ENCODE data around the gene SLCO2A1.

Gene SLCO2A1

DNA sequence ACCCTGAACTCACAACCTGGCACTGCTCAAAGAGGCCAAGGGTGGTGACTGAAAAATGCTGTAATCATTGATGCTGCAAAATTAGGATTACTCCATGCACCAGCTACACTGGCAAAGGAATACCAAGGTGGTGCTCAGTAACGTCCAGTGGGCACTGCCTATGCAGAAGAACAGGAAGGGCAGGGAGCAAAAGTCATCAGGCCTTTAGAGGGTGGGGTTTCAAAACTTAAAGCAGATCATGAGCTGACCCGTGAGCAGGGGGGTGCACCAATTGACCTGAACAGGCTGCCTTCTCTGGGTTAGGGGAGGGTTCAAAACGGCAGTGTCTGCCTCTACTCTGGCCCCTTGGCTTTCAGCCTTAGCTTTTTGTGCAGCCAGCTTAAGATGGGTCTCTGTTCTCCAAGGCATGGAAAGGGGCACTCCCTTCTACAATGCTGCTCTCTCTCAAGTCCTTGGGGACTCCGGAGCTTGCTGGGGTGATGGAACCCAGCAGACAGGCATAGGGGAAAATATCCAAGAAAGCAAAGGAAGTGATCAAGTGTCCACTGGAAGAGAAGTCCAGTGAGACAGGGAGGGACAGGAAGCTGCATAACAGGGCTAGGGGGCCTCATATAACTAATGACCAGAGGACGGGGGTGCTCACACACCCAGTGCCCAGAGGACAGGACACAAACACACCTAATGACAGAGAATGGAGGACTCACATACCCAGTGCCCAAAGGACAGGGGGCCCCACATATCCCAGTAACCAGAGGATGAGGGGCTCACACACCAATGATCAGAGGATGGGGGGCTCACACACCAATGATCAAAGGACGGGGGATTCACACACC, 145.5 kb downstream of the SLCO2A1 start:
- no peak for DNase-seq (ENCODE audit: low spot score)

DNA sequence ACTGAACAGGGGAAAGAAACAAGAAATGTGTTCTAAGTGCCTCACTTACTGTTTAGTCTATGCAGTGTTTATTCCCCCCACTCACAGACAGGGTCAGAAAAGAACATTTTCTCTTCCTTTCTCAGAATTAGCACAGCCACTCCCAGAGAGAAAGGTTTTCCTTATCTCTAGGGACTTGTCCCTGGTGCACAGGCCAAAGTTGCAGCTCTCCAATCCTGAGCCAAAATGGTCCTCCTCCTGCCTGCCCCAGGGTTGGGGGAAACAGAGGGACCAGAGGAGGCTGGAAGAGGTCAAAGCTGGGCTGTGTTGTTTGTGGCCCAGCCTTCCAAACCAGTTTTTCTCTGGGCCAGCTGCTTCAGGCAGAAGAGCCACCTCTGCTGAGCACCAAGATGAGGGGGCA, 146.1 kb downstream of the SLCO2A1 start:
- DNase-seq (ENCODE audit: low spot score): no peak

DNA sequence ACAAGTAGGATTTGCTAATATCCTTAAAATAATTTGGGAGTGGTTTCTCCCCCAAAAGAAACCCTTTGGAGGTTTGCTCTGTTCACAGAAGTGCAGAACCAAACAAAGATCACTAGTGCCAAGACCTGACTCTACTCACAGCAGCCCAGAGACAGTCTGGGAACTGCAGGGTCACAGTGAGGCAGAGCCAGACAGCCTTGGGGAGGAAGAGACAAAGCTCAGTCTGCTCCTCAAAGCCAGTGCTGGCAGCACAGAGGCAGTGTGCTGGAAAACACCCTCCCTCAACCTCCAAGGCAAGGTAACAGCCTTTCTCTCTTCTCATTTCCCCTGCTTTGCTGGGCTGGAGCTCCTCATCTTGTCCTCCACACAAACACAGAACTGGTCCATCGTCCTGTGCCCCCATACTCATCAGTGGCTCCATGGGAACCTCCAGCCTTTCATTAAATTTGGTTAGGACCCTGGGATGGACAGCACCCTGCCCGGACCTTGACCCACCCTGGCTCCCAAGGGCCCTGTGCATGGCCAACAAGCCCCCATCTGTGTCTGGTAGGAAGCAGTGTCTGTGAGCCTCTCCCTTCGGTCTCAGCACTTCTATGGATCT, 146.6 kb downstream of the SLCO2A1 start:
- DNase-seq (ENCODE audit: low spot score): no peak

DNA sequence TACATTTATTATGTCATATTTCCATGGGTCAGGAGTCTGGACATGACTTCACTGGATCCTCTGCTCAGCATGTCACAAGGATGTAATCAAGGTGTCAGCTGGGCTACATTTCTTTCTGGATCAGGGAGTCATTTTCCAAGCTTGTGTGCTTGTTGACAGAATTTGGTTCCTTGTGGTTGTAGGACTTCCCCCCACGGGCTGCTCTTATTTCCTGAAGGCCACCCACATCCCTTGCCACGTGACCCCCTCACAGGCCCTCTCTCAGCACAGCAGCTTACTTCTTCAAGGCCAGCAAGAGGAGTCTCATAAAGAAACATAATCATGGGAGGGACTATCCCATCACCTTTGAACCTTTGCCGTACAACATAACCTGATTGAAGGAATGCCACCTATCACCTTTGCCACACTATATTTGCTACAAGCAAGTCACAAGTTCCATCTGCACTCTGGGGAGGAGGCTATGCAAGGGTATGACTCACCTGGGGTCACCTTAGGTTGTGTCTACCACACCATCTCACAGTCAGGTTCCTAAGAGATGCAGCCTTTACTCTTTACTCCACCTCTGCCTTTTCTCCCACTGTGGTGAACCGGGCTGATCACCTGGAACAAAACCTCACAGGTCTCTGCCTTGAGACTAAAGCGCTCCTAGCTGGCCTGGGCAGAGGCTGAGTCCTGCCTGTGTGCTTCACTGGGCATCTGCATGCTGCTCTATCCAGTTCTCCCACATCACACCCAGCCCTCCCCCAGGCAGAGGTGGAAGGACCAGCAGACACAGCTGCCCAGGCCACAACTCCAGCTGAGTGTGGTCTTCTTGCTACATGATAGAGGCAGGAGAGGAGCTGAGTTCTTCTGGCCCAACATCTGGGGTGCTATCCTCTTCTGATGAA, 147.5 kb downstream of the SLCO2A1 start:
- DNase-seq (ENCODE audit: low spot score): no peak

GRCh38 chr3:133881492-133881891, 148.2 kb downstream of the SLCO2A1 start:
- DNase-seq (ENCODE audit: low spot score): no peak

GRCh38 chr3:133880886-133881455, 148.8 kb downstream of the SLCO2A1 start:
- DNase-seq (ENCODE audit: low spot score): no peak

GRCh38 chr3:133880287-133880686, 149.4 kb downstream of the SLCO2A1 start:
- DNase-seq (ENCODE audit: low spot score): no peak

DNA sequence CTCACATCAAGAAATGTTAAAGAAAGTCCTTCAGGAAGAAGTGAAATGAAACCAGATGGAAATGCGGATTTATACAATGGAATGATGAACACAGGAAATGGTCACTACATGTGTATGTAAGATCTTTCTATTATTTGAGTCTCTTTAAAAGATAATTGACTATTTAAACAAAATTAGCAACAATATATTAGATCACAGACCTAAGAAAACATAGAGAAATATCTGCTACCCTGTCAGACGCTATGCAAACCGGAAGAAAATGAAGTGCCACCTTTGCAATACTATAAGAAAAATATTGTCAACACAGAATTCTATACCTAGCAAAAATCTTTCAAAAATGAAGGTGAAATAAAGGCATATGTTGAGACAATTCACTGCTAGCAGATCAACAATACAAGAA, 151.2 kb downstream of the SLCO2A1 start:
- DNase-seq (ENCODE audit: low spot score): no peak
